Kidney glomerular epithelial cell (primary cell): ENCODE data around the gene SLC43A3.

Experiments
- DNase-seq: peaks from one replicate; lab custom pipeline; 2025; lab: John Stamatoyannopoulos, UW

Gene SLC43A3

GRCh38 chr11:57426929-57427726, at the start of gene SLC43A3:
TSS of gene SLC43A3 (minus strand) at chr11:57427121. CDS start at chr11:57426172, 949 bp downstream.
- DNase-seq = peak; percentile 41

- no peak for DNase-seq
These were observed 49.3 kb upstream of the SLC43A3 start for GRCh38 chr11:57476047-57476756.

GRCh38 chr11:57475671-57476046, 48.7 kb upstream of the SLC43A3 start:
- no peak for DNase-seq

GRCh38 chr11:57475191-57475590, 48.3 kb upstream of the SLC43A3 start:
- DNase-seq = no peak

DNA sequence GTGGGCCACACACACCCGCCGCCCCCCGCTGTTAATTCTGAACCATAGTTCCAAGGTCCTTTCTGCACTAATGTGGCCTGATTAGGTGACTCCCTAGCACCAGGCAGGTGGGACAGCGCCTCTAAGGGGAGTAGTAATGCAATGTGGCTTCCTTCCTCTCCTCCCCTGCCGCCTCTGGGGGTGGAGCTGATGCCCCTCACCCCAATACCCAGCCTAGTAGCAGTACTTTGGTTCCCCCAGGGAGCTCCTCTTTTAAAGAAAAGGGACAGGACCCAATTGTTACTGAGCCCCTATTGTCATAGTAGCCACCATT, 47.8 kb upstream of the SLC43A3 start:
- DNase-seq = no peak

DNA sequence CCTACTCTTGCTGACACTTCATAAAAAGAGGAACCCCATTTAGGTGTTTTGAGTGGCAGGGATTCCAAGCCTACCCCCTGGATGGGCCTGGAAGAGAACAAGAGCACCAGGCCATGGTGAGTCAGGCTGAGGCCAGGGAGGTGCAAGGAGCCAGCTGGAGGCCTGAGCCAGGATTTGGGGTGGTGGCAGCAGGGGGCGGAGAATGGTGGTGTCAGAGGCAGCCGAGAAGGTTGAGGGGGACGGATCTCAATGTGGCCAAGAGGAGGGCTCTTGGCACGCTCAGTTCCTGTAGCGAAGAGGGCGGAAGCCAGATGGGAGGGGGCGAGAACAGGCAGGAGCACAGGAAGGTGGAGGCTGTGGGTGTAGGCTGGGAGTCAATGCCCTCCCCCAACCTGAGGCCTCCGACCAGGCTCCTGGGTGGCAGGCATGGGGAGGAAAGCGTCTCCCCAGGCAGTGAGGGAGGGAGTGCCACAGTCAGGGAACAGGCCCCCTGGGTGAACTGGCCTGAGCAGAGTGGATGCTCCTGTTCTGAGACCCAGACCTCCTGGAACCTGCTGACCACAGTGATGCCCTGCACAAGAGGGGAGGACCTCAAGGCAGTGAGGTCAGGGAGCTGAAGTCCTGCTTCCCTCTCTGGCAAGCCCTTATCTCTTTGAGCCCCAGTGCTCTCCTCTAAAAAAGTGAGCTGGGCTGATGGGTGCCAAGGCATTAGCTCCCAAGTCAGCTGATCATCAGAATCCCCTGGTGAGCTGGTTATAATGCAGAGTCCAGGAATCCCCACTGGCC, 47.3 kb upstream of the SLC43A3 start:
- DNase-seq = no peak

- no peak for DNase-seq
These were observed 46.4 kb upstream of the SLC43A3 start for GRCh38 chr11:57473285-57473841.

- DNase-seq = no peak
These were observed 44.6 kb upstream of the SLC43A3 start for GRCh38 chr11:57471496-57471895.

DNA sequence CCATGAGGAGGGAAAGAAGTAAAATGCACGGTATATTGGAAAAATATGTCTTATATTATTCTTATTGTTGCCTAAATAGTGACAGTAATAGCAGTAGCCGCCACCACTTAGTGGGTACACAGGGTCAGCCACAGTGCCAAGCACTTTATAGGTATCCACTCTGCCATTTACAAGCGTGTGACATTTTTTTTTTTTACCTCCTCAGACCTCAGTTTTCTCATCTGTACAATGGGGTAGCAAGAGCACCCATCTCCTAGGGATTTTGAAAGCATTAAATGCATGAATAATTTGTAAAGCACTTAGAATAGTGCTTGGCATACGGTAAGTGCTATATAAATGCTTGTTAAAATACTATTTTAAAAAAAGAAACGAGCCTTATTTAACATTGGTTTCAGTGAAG, 42.3 kb upstream of the SLC43A3 start:
- DNase-seq = no peak

GRCh38 chr11:57468276-57468675, 41.4 kb upstream of the SLC43A3 start:
- no peak for DNase-seq

- DNase-seq = no peak
These were observed 40.7 kb upstream of the SLC43A3 start for GRCh38 chr11:57467508-57468157.

DNA sequence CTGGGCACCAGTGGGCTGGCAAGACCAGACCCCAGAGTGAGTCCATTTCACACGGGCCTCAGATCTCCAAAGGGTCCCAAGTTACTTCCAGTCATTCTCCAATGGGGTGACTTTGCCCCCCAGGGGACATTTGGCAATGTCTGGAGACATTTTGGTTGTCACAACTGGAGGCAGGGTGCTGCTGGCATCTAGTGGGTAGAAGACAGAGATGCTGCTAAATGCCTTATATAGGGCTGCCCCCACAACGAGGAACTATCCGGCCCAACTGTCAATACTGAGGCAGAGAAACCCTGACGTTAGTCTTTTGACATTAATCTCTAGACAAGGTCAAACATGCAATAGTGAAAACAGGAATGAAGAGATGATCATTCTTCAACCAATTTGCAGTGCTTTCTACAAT, 39.8 kb upstream of the SLC43A3 start:
- no peak for DNase-seq

GRCh38 chr11:57464539-57465181, 37.7 kb upstream of the SLC43A3 start:
- DNase-seq = no peak

GRCh38 chr11:57463671-57464538, 37.0 kb upstream of the SLC43A3 start:
- no peak for DNase-seq

DNA sequence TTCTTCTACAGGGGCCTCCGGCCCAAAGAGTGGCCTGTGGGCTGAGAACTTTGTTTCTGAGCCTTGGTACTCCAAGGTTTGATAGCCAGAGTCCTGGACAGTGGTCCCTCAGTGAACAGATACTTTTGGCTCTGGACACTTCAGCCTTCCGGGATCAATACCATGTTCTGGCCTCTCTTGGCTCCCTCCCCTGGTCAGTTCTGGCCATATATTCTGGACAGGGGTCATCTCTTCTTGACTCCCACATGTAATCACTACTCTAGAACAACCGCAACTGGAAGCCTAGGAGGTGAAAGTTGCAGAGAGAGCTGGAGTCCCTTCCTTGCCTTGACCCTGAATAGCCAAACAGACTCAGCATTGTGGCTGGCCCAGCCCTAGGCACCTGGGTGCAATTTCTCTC, 35.7 kb upstream of the SLC43A3 start:
- DNase-seq = no peak

- no peak for DNase-seq
These were observed 35.0 kb upstream of the SLC43A3 start for GRCh38 chr11:57461841-57462489.

DNA sequence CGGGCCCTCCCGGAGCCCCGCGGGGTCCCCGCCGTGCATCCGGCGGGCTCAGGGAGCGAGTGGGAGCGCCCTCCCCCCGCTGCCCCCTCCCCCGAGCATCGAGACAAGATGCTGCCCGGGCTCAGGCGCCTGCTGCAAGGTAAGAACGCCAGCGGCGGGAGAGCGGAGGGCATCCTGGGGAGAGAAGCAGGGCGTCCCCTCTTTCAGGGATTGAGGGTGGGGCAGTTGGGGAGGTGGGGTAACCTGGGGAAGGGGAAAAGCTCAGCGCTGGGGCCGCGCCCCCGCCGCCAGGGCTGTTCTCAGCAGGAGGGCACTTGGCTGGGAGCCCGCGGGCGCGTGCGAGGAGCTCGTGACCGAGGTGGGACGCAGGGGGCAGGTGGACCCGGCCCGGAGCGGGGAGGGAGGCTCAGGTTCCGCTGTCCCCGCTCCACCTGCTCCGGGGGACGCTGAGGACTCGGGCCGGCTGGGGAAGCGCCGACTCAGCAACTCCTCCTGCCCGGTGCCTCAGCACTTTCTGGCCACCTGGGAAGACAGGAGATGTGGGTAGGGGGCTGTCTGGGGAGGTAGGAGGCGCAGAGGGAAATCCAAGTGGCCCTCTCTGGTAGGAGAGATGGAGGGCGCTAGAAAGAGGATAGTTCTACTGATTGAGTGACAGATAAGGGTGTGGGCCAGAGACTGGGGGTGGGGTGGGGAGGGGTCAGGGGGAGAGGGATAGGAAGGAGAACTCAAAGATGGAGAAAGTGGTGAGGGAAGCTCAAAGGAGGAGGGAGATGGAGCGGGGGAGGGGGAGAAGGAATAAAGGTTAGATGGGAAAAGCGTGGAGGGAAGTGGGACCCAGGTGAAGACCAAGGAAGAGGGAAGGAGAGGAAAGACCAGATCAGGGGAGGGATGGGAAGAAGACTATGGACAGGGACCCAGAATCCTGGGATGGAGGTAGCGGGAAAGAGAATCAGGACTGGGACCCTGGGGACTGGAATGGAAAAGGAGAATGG, 34.1 kb upstream of the SLC43A3 start:
- DNase-seq = no peak

DNA sequence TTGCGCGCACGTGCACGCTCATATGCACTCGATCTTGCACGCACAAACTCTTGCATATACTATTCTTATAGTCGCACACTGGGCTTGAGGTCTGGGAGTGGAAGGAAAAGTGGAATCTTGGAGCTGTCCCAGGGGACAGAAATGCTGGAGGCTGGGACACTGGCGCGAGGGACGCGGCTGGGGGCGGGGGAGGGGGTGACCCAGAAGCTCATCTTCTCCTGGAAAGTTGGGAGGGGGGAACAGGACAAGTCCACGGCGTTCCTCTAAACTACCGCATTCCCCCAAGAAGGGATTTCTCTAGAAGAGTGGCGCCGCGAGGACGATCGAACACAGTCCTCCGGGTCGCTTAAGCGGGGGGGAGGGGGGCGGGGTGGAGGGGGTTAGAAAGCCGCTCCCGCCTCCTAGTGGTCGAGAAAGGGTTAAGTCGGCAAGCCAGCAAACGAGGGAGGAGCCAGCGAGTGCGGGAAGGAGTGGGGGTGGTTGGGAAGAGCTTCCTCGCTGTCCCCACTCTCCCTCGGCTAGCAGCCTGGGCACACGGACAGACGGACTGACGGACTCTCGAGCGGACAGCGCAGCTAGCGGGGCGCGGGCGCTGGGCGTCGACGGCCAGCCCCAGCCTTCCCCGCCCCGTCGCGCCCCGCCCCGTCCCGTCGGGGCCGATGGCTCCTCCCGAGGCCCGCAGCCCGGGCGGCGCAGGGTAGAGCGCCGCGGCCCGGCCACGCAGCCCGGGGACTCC, 33.3 kb upstream of the SLC43A3 start, which contains the start of gene RTN4RL2:
RTN4RL2 (plus strand) TSS at position 507 of the 736 bp plus-strand sequence. CDS start 338 bp downstream, outside the sequence.
- DNase-seq = no peak
